HG03060 (cell line): ENCODE results near the gene BRMS1.
A peak's percentile ranks its signal among the peaks of the same experiment; 100 is the strongest.
"Not testable (repeated sequence)": the region's sequence is repeated elsewhere in the genome, so short reads cannot be mapped to it uniquely, and the experiment has no call there.

Experiments used
- ATAC-seq: cut with Tn5 transposase; IDR thresholded peaks from one replicate; pipeline ENCODE4 v1.9.1; 2021; ENCODE audit warnings: low read depth, moderate number of reproducible peaks; ENCODE audit not compliant: unreplicated experiment

Gene BRMS1

DNA sequence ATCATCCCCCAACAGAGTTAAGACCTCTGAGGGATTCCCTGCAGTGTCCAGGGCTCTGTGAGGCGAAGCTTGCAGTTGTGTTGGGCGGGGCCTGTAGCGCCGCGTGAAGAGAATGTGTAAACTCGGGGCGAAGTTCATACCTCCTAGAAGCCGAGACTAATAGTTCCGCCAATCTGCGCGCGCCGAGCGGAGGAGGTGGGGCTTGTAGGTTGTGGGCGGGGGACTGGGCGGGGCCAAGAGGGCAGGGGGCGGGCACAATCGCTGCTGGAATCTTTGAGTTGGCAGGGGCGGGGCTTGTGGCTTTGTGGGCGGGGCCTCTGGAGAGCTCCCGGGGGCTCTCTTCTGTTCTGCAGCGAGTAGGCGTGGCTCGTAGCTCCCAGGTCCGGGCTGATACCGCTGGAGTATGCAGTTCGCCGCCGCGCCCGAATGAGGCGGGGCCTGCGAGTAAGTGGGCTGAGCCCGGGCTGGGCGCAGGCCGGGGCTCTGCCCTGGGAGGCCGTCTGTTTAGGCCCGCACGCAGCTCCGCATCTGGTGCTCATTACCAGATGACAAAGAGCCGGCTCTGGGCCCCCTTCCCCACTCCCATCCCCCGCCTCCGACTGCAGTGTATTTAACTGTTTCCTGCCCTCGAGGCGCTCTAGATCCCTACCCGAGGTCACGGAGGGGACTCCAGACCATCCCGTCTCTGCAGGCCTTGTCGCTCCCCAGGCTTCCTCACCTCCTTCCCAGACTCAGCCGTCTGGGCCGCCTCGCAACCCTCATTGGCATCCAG lies 32.2 kb downstream of the BRMS1 start:
- ATAC-seq: peak; percentile 38

- peak; percentile 52 for ATAC-seq
These were observed 32.8 kb downstream of the BRMS1 start for GRCh38 chr11:66311965-66312548.

DNA sequence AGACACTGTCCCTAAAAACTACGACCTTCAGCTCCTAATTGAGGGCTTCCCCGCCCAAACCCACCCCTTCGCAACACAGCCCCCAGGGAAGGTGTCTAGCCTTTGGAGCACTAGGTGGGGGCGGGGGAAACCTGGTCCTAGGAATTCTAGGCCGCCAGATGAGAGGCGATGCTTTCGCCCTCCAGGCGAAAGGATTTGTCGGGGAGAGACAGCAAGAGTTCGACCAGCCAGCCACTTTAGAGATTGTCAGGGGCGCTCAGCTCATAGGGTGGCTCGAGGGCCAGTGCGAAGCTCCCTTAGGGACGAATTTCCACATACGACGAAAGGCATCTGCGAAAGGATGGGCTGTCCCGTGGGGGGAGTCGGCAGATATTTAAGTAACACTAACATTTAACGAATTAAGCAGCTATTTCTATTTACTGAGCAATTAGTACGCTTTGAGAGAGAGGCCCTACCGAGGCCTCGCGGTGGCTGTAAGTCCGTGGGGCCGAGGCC lies 33.4 kb downstream of the BRMS1 start:
- ATAC-seq: peak; percentile 19

DNA sequence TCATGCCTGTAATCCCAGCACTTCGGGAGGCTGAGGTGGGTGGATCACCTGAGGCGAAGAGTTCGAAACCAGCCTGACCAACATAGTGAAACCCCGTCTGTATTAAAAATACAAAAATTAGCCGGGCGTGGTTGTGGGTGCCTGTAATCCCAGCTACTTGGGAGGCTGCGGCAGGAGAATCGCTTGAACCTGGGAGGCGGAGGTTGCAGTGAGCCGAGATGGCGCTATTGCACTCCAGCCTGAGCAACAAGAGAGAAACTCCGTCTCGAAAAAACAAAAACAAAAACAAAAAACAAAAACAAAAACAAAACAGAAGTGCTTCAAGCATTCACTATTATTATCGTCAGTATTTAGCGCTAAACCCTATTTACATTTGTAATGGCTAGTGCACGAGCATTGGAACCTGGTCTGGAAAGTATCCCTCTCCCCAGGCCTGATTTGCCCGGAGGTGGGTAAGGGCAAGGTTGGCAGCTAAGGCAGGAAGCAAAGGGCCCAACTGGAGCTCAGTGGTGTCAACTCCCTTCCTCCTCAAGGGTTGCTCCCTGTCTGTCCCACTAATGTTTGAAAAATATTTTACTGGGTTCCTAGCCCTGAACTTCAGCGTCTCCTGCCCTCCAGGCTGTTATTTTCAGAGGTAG lies 34.0 kb downstream of the BRMS1 start:
- ATAC-seq: not testable (repeated sequence)

DNA sequence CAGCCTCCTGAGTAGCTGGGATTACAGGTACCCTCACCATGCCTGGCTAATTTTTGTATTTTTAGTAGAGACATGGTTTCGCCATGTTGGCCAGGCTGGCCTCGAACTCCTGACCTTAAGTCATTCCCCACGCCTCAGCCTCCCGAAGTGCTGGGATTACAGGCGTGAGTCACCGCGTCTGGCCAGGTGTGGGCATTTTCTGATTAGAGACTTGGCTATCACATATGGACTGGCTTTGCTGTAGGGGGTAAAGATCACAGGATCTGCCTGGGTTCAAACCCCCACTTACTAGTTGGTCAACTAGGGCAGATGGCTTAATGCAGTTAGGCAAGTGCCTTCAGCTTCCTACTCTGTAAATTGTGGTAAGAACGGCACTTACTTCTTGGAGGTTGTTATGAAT lies 34.6 kb downstream of the BRMS1 start:
- no peak for ATAC-seq

DNA sequence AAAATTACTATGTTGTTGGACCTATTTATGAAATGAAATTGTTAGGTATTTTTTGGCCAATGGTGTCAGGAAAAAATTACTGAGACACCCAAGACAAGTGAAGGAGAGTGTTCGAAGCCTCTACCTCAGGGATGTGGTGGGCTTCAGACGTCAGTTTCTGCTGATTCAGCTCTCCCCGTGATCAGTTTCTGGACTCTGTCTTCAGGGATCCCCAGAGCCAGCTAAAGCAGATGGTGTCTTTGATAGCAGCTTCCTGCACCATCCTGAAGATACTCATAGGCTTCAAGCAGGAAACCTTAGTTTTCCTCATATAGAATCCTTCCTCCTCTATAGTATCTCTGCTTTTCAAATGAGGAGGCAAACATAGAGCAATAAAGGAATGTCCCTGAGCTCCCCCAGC lies 35.4 kb downstream of the BRMS1 start:
- no peak for ATAC-seq

GRCh38 chr11:66302656-66303055 lies 42.2 kb downstream of the BRMS1 start:
- ATAC-seq: no peak

GRCh38 chr11:66299186-66299585 lies 45.7 kb downstream of the BRMS1 start:
- no peak for ATAC-seq

DNA sequence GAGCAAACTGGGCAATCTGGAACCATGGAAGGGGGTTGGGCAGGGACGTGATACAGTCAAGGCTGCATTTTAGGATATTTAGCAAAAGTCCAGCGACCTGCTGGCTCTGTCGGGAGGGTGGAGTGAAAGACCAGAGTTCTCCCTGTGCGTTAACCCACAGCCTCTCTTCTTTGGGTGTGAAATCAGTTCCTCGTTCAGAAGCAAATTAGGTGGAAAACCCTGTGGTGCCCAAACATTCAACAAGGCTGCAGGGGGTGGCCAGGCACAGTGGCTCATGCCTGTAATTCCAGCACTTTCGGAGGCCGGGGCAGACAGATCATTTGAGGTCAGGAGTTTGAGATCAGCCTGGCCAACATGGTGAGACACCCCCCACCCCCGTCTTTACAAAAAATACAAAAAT lies 47.3 kb downstream of the BRMS1 start:
- no peak for ATAC-seq

DNA sequence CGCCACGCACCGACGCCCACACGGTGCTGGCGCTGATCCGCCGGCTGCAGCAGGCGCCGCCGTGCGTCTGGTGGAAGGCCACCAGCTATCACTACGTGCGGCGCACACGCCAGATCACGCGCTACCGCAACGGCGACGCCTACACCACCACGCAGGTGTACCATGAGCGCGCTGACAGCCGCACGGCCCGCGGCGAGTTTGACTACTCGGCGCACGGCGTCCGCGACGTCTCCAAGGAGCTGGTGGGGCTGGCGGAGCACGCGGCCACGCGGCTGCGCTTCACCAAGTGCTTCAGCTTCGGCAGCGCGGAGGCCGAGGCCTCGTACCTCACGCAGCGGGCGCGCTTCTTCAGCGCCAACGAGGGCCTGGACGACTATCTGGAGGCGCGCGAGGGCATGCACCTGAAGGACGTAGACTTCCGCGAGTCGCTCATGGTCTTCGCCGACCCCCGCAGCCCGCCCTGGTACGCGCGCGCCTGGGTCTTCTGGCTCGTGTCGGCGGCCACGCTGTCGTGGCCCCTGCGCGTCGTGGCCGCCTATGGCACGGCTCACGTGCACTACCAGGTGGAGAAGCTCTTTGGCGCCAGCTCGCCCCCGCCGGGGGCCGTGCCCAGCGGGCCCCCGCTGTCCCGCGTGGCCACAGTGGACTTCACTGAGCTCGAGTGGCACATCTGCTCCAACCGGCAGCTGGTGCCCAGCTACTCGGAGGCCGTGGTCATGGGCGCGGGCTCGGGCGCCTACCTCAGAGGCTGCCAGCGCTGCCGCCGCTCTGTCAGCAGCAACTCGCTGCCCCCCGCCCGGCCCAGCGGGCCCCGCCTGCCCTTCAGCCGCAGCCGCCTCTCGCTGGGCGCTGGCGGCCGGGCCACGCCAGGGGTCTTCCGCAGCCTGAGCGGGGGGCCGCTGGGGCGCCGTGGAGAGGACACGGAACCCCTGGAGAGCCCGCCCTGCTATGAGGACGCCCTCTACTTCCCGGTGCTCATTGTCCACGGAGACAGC lies 50.0 kb downstream of the BRMS1 start:
- no peak for ATAC-seq

- ATAC-seq: no peak
These were observed 50.9 kb downstream of the BRMS1 start for GRCh38 chr11:66293777-66294625.

GRCh38 chr11:66293352-66293751 lies 51.6 kb downstream of the BRMS1 start:
- ATAC-seq: no peak

- ATAC-seq: no peak
These were observed 52.2 kb downstream of the BRMS1 start for GRCh38 chr11:66292543-66293332.

DNA sequence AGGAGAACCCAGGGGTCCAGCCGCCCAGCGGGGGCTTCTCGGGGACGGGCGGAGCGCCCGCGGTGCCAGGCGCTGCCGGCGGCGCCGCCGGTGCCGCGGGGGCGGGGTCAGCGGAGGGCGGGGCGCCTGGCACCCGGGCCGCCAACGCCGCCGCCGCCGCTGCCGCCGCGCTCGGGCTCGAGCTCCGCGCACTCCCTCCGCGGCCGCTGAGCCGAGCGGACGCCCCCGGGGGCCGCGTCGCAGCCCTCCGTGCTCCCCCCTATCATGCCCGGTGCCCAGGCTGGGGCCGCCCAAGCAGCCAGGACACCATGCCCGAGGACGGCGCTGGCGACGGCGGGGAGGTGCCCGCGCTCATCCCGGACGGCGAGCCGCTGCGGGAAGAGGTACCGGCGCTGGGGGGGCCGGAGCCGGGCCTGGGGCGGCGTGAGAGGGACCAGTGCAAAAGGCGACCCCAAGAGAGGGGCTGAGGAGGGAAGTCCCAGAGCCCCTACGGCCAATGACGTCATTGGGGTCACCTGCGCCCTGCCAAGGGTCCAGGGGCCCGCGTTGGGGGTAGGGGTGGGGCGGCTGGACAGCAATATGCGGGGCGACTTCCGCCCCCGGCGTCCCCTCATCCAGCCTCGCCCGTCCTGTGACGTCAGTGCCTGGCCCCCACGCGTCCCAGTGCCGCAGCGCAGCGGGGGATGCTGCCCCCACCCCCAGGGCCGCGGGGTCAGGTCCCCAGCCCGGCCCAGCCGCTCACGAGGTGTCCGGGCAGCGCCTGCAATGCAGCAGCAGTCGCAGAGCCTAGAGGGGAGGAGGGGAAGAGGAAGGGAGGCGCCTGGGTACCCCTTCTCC lies 53.0 kb downstream of the BRMS1 start, which contains the start of gene TMEM151A:
TSS of gene TMEM151A (plus strand) at position 189 of the 837 bp plus-strand sequence. CDS start at position 309, 120 bp downstream.
- no peak for ATAC-seq

DNA sequence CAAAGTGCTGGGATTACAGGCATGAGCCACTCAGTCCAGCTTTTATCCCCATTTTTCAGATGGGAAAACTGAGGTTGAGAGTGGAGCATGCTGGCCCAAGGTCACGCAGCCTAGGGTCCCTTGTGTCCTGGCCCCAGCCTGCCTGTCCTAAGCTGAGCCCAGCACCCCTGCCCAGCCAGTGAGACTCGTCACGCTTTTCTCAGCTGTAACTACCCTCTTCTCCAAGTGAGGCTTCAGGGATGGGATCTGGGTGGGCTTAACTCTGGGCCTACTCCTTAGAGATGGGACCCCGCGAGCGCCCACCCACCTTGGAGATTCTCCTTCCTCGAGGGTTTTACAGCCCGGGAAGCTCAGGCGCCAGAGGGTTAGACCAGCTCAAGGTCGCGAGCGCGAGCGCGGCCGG lies 53.6 kb downstream of the BRMS1 start:
- ATAC-seq: no peak

- no peak for ATAC-seq
These were observed 54.6 kb downstream of the BRMS1 start for GRCh38 chr11:66290330-66290621.

- ATAC-seq: peak; percentile 17
These were observed 55.2 kb downstream of the BRMS1 start for GRCh38 chr11:66289548-66290329.
